Osteoblast (primary cell): Measurements from ENCODE around the gene CORO2A. TPM values are rescaled to one million over a fixed set of nuclear protein-coding genes. Genes with fewer than 3 reads are reported as not detected.

Experiments
- DNase-seq: peaks from one replicate; pipeline ENCODE4 v3.0.0; 2011; ENCODE audit warnings: low spot score, mixed read lengths; ENCODE audit not compliant: insufficient read length; ENCODE audit errors: missing footprints
- H2AFZ ChIP-seq: 2 replicates; pipeline ENCODE4 v1.6.0; 2011; ENCODE audit warnings: mild to moderate bottlenecking, low read length
- H3K27ac ChIP-seq: 2 replicates; pipeline ENCODE4 v1.5.1; 2011; ENCODE audit warnings: mild to moderate bottlenecking, low read depth, low read length, moderate library complexity
- H3K27me3 ChIP-seq: 2 replicates; pipeline ENCODE4 v1.6.0; 2012; ENCODE audit warnings: mild to moderate bottlenecking, control low read depth, inconsistent platforms, low read length, moderate library complexity; ENCODE audit not compliant: insufficient read depth
- H3K36me3 ChIP-seq: 2 replicates; pipeline ENCODE4 v1.5.1; 2011; ENCODE audit warnings: mild to moderate bottlenecking, low read length, control low read depth, moderate library complexity; ENCODE audit not compliant: insufficient read depth
- H3K4me1 ChIP-seq: 2 replicates; pipeline ENCODE4 v1.5.1; 2011; ENCODE audit warnings: mild to moderate bottlenecking, low read length, control low read depth, moderate library complexity; ENCODE audit not compliant: insufficient read depth
- H3K4me2 ChIP-seq: 2 replicates; pipeline ENCODE4 v1.6.0; 2011; ENCODE audit warnings: mild to moderate bottlenecking, low read length; ENCODE audit not compliant: insufficient read depth
- H3K4me3 ChIP-seq: fragments of 200-600 bp; sonication (generic); 3 replicates; pipeline ENCODE4 v1.5.1; 2012; ENCODE audit warnings: mild to moderate bottlenecking, low read length, inconsistent platforms; ENCODE audit not compliant: insufficient read depth
- H3K79me2 ChIP-seq: 2 replicates; pipeline ENCODE4 v1.6.0; 2012; ENCODE audit warnings: mild to moderate bottlenecking, low read length, control low read depth, inconsistent platforms; ENCODE audit not compliant: insufficient read depth
- H3K9me3 ChIP-seq: 2 replicates; pipeline ENCODE4 v1.5.1; 2011; ENCODE audit warnings: low read depth, low read length, control low read depth
- H4K20me1 ChIP-seq: 2 replicates; pipeline ENCODE4 v1.6.0; 2012; ENCODE audit warnings: mild to moderate bottlenecking, low read length, control low read depth; ENCODE audit not compliant: insufficient read depth
- CTCF ChIP-seq: IDR thresholded peaks from 2 replicates; pipeline ENCODE4 v1.5.1; 2011; ENCODE audit warnings: mild to moderate bottlenecking, low read depth, low read length, moderate library complexity; ENCODE audit errors: extremely low read depth
- total RNA-seq: library from RNA; depleted of rRNA; stranded (reverse); fragments of >200 nt; gene quantifications from 2 replicates; pipeline ENCODE4 v1.2.3, GENCODE V29; 2012

CORO2A gene
- total RNA-seq, 1 donor = 0.72 TPM

GRCh38 chr9:98134702-98135557 lies 57.5 kb downstream of the CORO2A start:
- TF ChIP-seq CTCF = no peak
- Histone ChIP-seq H3K9me3 (no peaks in the 10 kb centered on the region), H3K4me1 (no peaks in the 10 kb centered on the region), H3K4me2 (no peak overlapping the region), H2AFZ (no peak overlapping the region), H3K4me3 (no peak overlapping the region), H3K79me2 (no peaks in the 10 kb centered on the region), H3K36me3 (no peaks in the 10 kb centered on the region), H3K27ac (no peak overlapping the region), H3K27me3 (peaks cover 8% of the 10 kb centered on the region), H4K20me1 (no peaks in the 10 kb centered on the region)
- DNase-seq = peak; percentile 70

- no peak overlapping the region for H3K4me2 ChIP-seq
- no peaks in the 10 kb centered on the region for H3K36me3 ChIP-seq
- no peak overlapping the region for H3K27ac ChIP-seq
- no peaks in the 10 kb centered on the region for H4K20me1 ChIP-seq
- H3K4me3 ChIP-seq = no peak overlapping the region
- no peaks in the 10 kb centered on the region for H3K4me1 ChIP-seq
- DNase-seq = peak; percentile 76
- TF ChIP-seq CTCF = no peak
- no peaks in the 10 kb centered on the region for H3K9me3 ChIP-seq
- peaks cover 8% of the 10 kb centered on the region for H3K27me3 ChIP-seq
- no peak overlapping the region for H2AFZ ChIP-seq
- no peaks in the 10 kb centered on the region for H3K79me2 ChIP-seq
Measured at GRCh38 chr9:98132806-98133631, 59.4 kb downstream of the CORO2A start.

GRCh38 chr9:98132158-98132557 lies 60.3 kb downstream of the CORO2A start:
- H2AFZ ChIP-seq = no peak overlapping the region
- H3K27ac ChIP-seq = no peak overlapping the region
- no peaks in the 10 kb centered on the region for H3K36me3 ChIP-seq
- H4K20me1 ChIP-seq = no peaks in the 10 kb centered on the region
- H3K4me3 ChIP-seq = no peak overlapping the region
- H3K79me2 ChIP-seq = no peaks in the 10 kb centered on the region
- DNase-seq = no peak
- H3K9me3 ChIP-seq = no peaks in the 10 kb centered on the region
- H3K4me2 ChIP-seq = no peak overlapping the region
- no peak for TF ChIP-seq CTCF
- H3K4me1 ChIP-seq = no peaks in the 10 kb centered on the region
- peaks cover 8% of the 10 kb centered on the region for H3K27me3 ChIP-seq
